ENCODE results near the gene HEXIM2. TPM values are rescaled to one million over a fixed set of nuclear protein-coding genes. Genes with fewer than 3 reads are reported as not detected.
A peak's percentile ranks its signal among the peaks of the same experiment; 100 is the strongest.

HEXIM2 gene
- total RNA-seq, 3 donors from 2014 or later (not counting 1 experiment from before 2014, with no cell fraction given): 4.1 to 5.3 (median 4.5) TPM

DNA sequence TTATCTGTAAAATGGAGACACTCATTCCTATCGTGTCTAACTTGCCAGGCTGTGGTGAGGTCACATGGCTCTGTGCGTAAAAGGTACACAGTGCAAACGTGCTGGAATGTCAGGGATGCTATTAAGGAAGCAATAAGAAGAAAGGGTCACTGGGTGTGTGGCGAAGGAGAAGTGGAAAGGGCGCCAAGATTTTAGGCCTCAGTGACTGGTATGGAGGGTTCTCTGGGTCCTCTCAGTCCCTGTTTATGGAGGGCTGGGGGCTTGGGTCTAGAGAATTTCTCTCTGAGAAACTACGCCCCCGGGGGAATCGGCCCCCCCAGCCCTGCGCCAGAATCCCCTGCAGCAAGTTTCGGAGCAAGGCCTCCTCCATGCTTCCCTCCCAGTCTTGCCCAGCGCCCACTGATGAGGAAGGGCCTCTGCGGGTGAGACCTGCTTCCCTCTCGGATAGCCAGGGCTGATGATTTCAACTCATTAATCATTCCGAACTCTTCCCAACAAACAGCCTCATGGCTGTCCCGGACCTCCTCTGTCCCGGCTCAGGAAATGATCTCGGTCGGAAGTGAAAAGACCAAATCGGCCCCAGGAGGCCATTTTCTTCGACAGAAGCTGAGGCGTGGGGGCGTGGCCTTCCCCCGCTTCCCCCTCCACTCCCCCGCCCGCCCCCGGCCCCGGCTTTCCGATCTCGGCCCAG is 14.6 kb upstream of the HEXIM2 start:
- peak overlapping the region; percentile 88 for H3K4me3 ChIP-seq (ENCODE audit: low read length)
- H3K9me3 ChIP-seq (ENCODE audit: control insufficient read depth, insufficient read depth, low read length): no peaks in the 10 kb centered on the region
- intact Hi-C loops (cut with micrococcal nuclease): loop anchor here (5.0 to 10.0 kb wide), 2 partner anchors 170 to 1048 kb away; partner anchors contain the start of genes KANSL1 and MAP3K14
- peaks cover 54% of the 10 kb centered on the region for H3K4me1 ChIP-seq (ENCODE audit: control insufficient read depth, insufficient read depth, low read length)
- H3K36me3 ChIP-seq (ENCODE audit: control insufficient read depth, insufficient read depth, low read length): no peaks in the 10 kb centered on the region
- Mint-ChIP-seq H3K4me1 (peaks cover 51 to 66% of the 10 kb centered on the region in 2 donors), H3K27me3 (ENCODE audit: low read depth in 2 of 2) (no peaks in the 10 kb centered on the region), H3K4me3 (peak overlapping the region; percentile 100), H3K27ac (peak overlapping the region; percentile 98 to 100), H3K9me3 (no peaks in the 10 kb centered on the region), H3K36me3 (peaks cover 6% of the 10 kb centered on the region)
- peak in 1 of 3 donors; percentile 7 for ATAC-seq
- peak in 1 of 2 donors; percentile 87 for DNase-seq
- no peaks in the 10 kb centered on the region for H3K27me3 ChIP-seq (ENCODE audit: control insufficient read depth, insufficient read depth, low read length)
- 14% methylated on average over 28 of the region's 29 CpGs for WGBS (ENCODE audit: insufficient coverage)
- TF ChIP-seq, protein P1, sequence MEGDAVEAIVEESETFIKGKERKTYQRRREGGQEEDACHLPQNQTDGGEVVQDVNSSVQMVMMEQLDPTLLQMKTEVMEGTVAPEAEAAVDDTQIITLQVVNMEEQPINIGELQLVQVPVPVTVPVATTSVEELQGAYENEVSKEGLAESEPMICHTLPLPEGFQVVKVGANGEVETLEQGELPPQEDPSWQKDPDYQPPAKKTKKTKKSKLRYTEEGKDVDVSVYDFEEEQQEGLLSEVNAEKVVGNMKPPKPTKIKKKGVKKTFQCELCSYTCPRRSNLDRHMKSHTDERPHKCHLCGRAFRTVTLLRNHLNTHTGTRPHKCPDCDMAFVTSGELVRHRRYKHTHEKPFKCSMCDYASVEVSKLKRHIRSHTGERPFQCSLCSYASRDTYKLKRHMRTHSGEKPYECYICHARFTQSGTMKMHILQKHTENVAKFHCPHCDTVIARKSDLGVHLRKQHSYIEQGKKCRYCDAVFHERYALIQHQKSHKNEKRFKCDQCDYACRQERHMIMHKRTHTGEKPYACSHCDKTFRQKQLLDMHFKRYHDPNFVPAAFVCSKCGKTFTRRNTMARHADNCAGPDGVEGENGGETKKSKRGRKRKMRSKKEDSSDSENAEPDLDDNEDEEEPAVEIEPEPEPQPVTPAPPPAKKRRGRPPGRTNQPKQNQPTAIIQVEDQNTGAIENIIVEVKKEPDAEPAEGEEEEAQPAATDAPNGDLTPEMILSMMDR (IDR thresholded peaks at IDR 0.05): no peak
- H3K27ac ChIP-seq (ENCODE audit: low read length): peak overlapping the region; percentile 98

DNA sequence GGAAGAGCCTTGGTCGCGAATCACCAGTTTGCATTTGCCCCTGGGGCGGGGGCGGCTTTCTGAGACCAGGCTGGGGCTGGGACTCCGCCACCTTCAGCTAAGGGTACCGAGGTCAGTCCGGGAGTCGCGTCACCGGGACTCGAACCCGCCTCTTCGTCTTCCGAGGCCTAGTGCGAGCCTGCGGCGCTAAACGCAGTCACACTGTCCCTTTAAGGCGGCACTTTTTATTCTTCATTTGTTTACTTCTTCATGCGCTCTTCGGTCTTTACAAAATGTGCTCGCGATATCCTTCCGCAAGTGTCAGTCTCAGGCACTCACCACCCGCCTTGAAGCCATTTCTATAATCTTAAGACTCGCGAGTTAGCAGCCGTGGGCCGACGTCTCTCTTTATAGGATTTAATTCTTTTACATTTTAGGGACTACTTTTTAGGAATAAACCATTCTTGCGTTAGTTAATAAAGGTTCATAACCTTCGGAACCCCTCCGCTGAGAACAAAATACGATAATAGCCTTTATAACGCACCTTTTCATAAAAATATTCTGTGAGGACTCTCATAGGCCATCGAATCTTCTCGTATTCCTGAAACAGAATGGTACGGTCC is 14.0 kb upstream of the HEXIM2 start:
- Histone ChIP-seq H3K9me3 (ENCODE audit: control insufficient read depth, insufficient read depth, low read length) (no peaks in the 10 kb centered on the region), H3K36me3 (ENCODE audit: control insufficient read depth, insufficient read depth, low read length) (no peaks in the 10 kb centered on the region), H3K27me3 (ENCODE audit: control insufficient read depth, insufficient read depth, low read length) (no peaks in the 10 kb centered on the region), H3K4me1 (ENCODE audit: control insufficient read depth, insufficient read depth, low read length) (peaks cover 54% of the 10 kb centered on the region), H3K27ac (ENCODE audit: low read length) (peak overlapping the region; percentile 98), H3K4me3 (ENCODE audit: low read length) (peak overlapping the region; percentile 88)
- ATAC-seq (peak; percentile 21 to 59 (median 41)), DNase-seq (peak; percentile 74 to 94)
- no peaks in the 10 kb centered on the region for H3K9me3 Mint-ChIP-seq
- H3K27ac Mint-ChIP-seq: peak overlapping the region; percentile 98 to 100
- intact Hi-C loops (cut with micrococcal nuclease): loop anchor here (1.0 to 10.0 kb wide), 5 partner anchors 13 to 1047 kb away; partner anchors contain the start of genes ACBD4, HEXIM2, KANSL1 and MAP3K14
- no peaks in the 10 kb centered on the region for H3K27me3 Mint-ChIP-seq (ENCODE audit: low read depth in 2 of 2)
- TF ChIP-seq, protein P1 (IDR thresholded peaks at IDR 0.05): no peak
- peak overlapping the region; percentile 100 for H3K4me3 Mint-ChIP-seq
- H3K36me3 Mint-ChIP-seq: peaks cover 6% of the 10 kb centered on the region
- under 1% methylated on average over 37 of the region's 38 CpGs for WGBS (ENCODE audit: insufficient coverage)
- H3K4me1 Mint-ChIP-seq: peaks cover 51 to 66% of the 10 kb centered on the region in 2 donors

DNA sequence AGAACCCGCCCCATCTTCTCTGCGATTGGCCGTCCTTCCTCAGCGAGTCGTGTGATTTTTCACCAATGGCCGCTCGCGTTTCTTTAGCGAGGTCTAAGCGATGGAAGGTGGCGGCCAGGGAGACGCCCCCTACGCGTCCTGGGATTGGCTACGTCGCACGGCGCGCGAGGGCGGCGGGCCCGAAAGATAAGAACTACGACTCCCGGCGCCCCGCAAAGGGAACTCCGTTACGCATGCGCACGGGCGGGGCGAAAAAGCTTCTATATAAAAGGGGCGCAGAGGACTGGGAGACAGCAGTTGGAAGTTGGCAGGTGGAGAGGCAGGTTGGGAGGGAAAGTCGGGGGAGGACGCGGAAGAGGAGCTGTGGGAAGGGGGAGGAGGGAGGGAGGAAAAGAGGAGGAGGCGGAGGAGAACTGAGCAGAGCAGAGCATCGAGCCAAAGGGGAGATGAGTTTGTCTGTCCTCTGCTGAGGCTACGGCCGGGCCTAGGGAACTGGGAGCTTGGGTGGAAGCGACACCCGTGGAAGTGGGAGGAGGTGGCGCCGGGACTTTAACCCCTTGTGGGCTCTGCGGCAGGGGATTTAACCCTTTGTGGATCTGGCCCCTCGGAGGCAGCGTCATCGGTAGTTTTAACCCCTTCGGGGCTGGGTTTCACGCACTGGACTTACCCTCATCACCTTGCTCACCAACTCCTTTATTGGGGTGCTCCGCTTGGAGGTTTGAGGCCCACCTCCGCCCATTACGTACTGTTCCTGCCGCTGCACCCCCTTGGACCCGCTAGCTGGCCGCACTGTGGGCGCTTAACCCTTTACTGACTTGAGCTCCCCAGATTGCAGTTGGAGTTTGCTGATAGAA is 13.3 kb upstream of the HEXIM2 start, which contains the start of gene HEXIM1:
HEXIM1 (plus strand) TSS at position 293 of the 854 bp plus-strand sequence. CDS start 716 bp downstream, outside the sequence.
- under 1% methylated on average over 58 of the region's 58 CpGs for WGBS (ENCODE audit: insufficient coverage)
- ATAC-seq (peak; percentile 77 to 92 (median 82)), DNase-seq (peak; percentile 99)
- TF ChIP-seq, protein P1 (IDR thresholded peaks at IDR 0.05): no peak
- Mint-ChIP-seq H3K27me3 (ENCODE audit: low read depth in 2 of 2) (no peaks in the 10 kb centered on the region), H3K36me3 (peaks cover 6% of the 10 kb centered on the region), H3K4me3 (peak within 1 kb of the TSS; percentile 100), H3K4me1 (peaks cover 51 to 65% of the 10 kb centered on the region in 2 donors), H3K27ac (peak within 1 kb of the TSS; percentile 98 to 100), H3K9me3 (no peaks in the 10 kb centered on the region)
- no peaks in the 10 kb centered on the region for H3K36me3 ChIP-seq (ENCODE audit: control insufficient read depth, insufficient read depth, low read length)
- peak within 1 kb of the TSS; percentile 88 for H3K4me3 ChIP-seq (ENCODE audit: low read length)
- intact Hi-C loops (cut with micrococcal nuclease): loop anchor here (1.0 to 10.0 kb wide), 5 partner anchors 13 to 1046 kb away; partner anchors contain the start of genes ACBD4, HEXIM2, KANSL1 and MAP3K14
- no peaks in the 10 kb centered on the region for H3K9me3 ChIP-seq (ENCODE audit: control insufficient read depth, insufficient read depth, low read length)
- H3K27me3 ChIP-seq (ENCODE audit: control insufficient read depth, insufficient read depth, low read length): no peaks in the 10 kb centered on the region
- H3K4me1 ChIP-seq (ENCODE audit: control insufficient read depth, insufficient read depth, low read length): peaks cover 52% of the 10 kb centered on the region
- H3K27ac ChIP-seq (ENCODE audit: low read length): peak within 1 kb of the TSS; percentile 98
